ENCODE data around the gene SYNJ2BP. TPM values are rescaled to one million over a fixed set of nuclear protein-coding genes. Genes with fewer than 3 reads are reported as not detected.
A peak's percentile ranks its signal among the peaks of the same experiment; 100 is the strongest.
"Not testable (repeated sequence)": the region's sequence is repeated elsewhere in the genome, so short reads cannot be mapped to it uniquely, and the experiment has no call there.

Gene SYNJ2BP
- 55.9 TPM for total RNA-seq
- long read RNA-seq, full-length matches to known transcripts, result 12 of 17 reads
- long read RNA-seq, partial matches to known transcripts, result 0 of 17 reads
- long read RNA-seq, other reads (novel, unspliced or antisense), result 5 of 17 reads

- intact Hi-C loops (cut with DNase I), result loop anchor here (10.0 kb wide), 1 partner anchor 62 kb away; the partner anchor contains the start of gene COX16
- ATAC-seq (peak; percentile 93), DNase-seq (ENCODE audit: missing footprints) (peak; percentile 75)
These were observed at the start of gene SYNJ2BP for GRCh38 chr14:70416725-70417349. TSS of gene SYNJ2BP (minus strand) at chr14:70417090. CDS start at chr14:70416963, 127 bp downstream.

- ATAC-seq (no peak), DNase-seq (ENCODE audit: missing footprints) (no peak)
- intact Hi-C loops (cut with DNase I), result no loop called here
These were observed 37.8 kb upstream of the SYNJ2BP start for GRCh38 chr14:70454731-70455130.

GRCh38 chr14:70451874-70452273 lies 35.0 kb upstream of the SYNJ2BP start, which contains the start of gene ADAM21:
TSS of gene ADAM21 (plus strand) at chr14:70452174. CDS start at chr14:70457500, 5,326 bp downstream.
- no peak for ATAC-seq
- no peak for DNase-seq (ENCODE audit: missing footprints)
- intact Hi-C loops (cut with DNase I), result no loop called here

- DNase-seq (ENCODE audit: missing footprints), result no peak
- intact Hi-C loops (cut with DNase I), result no loop called here
- no peak for ATAC-seq
These were observed 31.9 kb upstream of the SYNJ2BP start for GRCh38 chr14:70448633-70449340.

- intact Hi-C loops (cut with DNase I), result no loop called here
- ATAC-seq (no peak), DNase-seq (ENCODE audit: missing footprints) (no peak)
These were observed 25.9 kb upstream of the SYNJ2BP start for GRCh38 chr14:70442750-70443149.

GRCh38 chr14:70441641-70442040 lies 24.8 kb upstream of the SYNJ2BP start:
- ATAC-seq (no peak), DNase-seq (ENCODE audit: missing footprints) (no peak)
- intact Hi-C loops (cut with DNase I), result no loop called here

GRCh38 chr14:70436867-70437266 lies 20.0 kb upstream of the SYNJ2BP start:
- intact Hi-C loops (cut with DNase I), result no loop called here
- no peak for ATAC-seq
- no peak for DNase-seq (ENCODE audit: missing footprints)

GRCh38 chr14:70426555-70426954 lies 9.7 kb upstream of the SYNJ2BP start:
- intact Hi-C loops (cut with DNase I); DNase-seq (ENCODE audit: missing footprints): not testable (repeated sequence)

GRCh38 chr14:70425354-70425753 lies 8.5 kb upstream of the SYNJ2BP start:
- intact Hi-C loops (cut with DNase I), result no loop called here
- ATAC-seq (no peak), DNase-seq (ENCODE audit: missing footprints) (no peak)

More at GRCh38 chr14:70426555-70426954, 9.7 kb upstream of the SYNJ2BP start:
- not testable (repeated sequence) for ATAC-seq

- ATAC-seq (no peak), DNase-seq (ENCODE audit: missing footprints) (no peak)
- intact Hi-C loops (cut with DNase I), result no loop called here
These were observed 5.6 kb upstream of the SYNJ2BP start for GRCh38 chr14:70422538-70422937.

- not testable (repeated sequence) for ATAC-seq; DNase-seq (ENCODE audit: missing footprints)
- intact Hi-C loops (cut with DNase I), result loop anchor here (10.0 kb wide), 1 partner anchor 65 kb away; the partner anchor contains the start of gene COX16
These were observed 2.5 kb upstream of the SYNJ2BP start for GRCh38 chr14:70419270-70419931.

- ATAC-seq (no peak), DNase-seq (ENCODE audit: missing footprints) (no peak)
- intact Hi-C loops (cut with DNase I), result loop anchor here (10.0 kb wide), 1 partner anchor 62 kb away; the partner anchor contains the start of gene COX16
These were observed 559 bp downstream of the SYNJ2BP start for GRCh38 chr14:70416338-70416724.

GRCh38 chr14:70415788-70416187 lies 1.1 kb downstream of the SYNJ2BP start:
- intact Hi-C loops (cut with DNase I), result loop anchor here (10.0 kb wide), 1 partner anchor 61 kb away; the partner anchor contains the start of gene COX16
- DNase-seq (ENCODE audit: missing footprints), result no peak
- ATAC-seq, result no peak

- DNase-seq (ENCODE audit: missing footprints) (no peak), ATAC-seq (no peak)
- intact Hi-C loops (cut with DNase I), result no loop called here
These were observed 9.3 kb downstream of the SYNJ2BP start for GRCh38 chr14:70407621-70408020.

GRCh38 chr14:70406216-70406615 lies 10.7 kb downstream of the SYNJ2BP start:
- DNase-seq (ENCODE audit: missing footprints); intact Hi-C loops (cut with DNase I); ATAC-seq: not testable (repeated sequence)

GRCh38 chr14:70403335-70403734 lies 13.6 kb downstream of the SYNJ2BP start:
- ATAC-seq; intact Hi-C loops (cut with DNase I): not testable (repeated sequence)

GRCh38 chr14:70401643-70402042 lies 15.2 kb downstream of the SYNJ2BP start:
- ATAC-seq, result no peak
- DNase-seq (ENCODE audit: missing footprints), result no peak
- intact Hi-C loops (cut with DNase I), result no loop called here

More at GRCh38 chr14:70403335-70403734, 13.6 kb downstream of the SYNJ2BP start:
- DNase-seq (ENCODE audit: missing footprints), result not testable (repeated sequence)

- intact Hi-C loops (cut with DNase I), result no loop called here
- peak; percentile 67 for DNase-seq (ENCODE audit: missing footprints)
- peak; percentile 8 for ATAC-seq
These were observed 18.0 kb downstream of the SYNJ2BP start for GRCh38 chr14:70398706-70399431.
